ENCODE data around the gene HBZ.
"Not testable (repeated sequence)": the region's sequence is repeated elsewhere in the genome, so short reads cannot be mapped to it uniquely, and the experiment has no call there.

The HBZ gene

GRCh38 chr16:152141-153128 is at the start of gene HBZ:
Gene HBZ (plus strand): TSS chr16:152644. CDS start chr16:152910, 266 bp downstream.
- no peak for DNase-seq (ENCODE audit: low read depth)

- no peak for DNase-seq (ENCODE audit: low read depth)
These were observed 48.1 kb upstream of the HBZ start for GRCh38 chr16:104355-104754.

GRCh38 chr16:104928-105327 is 47.5 kb upstream of the HBZ start:
- DNase-seq (ENCODE audit: low read depth), result no peak

GRCh38 chr16:105521-105920 is 46.9 kb upstream of the HBZ start:
- no peak for DNase-seq (ENCODE audit: low read depth)

- DNase-seq (ENCODE audit: low read depth), result peak; percentile 41
These were observed 45.7 kb upstream of the HBZ start for GRCh38 chr16:106623-107324.

GRCh38 chr16:112153-112840 is 40.1 kb upstream of the HBZ start:
- DNase-seq (ENCODE audit: low read depth), result no peak

GRCh38 chr16:114327-114726 is 38.1 kb upstream of the HBZ start:
- DNase-seq (ENCODE audit: low read depth), result no peak

GRCh38 chr16:116015-116414 is 36.4 kb upstream of the HBZ start:
- no peak for DNase-seq (ENCODE audit: low read depth)

- DNase-seq (ENCODE audit: low read depth), result peak; percentile 53
These were observed 34.8 kb upstream of the HBZ start for GRCh38 chr16:117379-118365.

GRCh38 chr16:118857-119256 is 33.6 kb upstream of the HBZ start:
- DNase-seq (ENCODE audit: low read depth), result no peak

- no peak for DNase-seq (ENCODE audit: low read depth)
These were observed 33.1 kb upstream of the HBZ start for GRCh38 chr16:119295-119694.

GRCh38 chr16:119835-120491 is 32.5 kb upstream of the HBZ start:
- no peak for DNase-seq (ENCODE audit: low read depth)

GRCh38 chr16:120756-121155 is 31.7 kb upstream of the HBZ start:
- DNase-seq (ENCODE audit: low read depth), result no peak

- DNase-seq (ENCODE audit: low read depth), result no peak
These were observed 30.1 kb upstream of the HBZ start for GRCh38 chr16:122361-122760.

- DNase-seq (ENCODE audit: low read depth), result not testable (repeated sequence)
These were observed 28.7 kb upstream of the HBZ start for GRCh38 chr16:123558-124350.

- DNase-seq (ENCODE audit: low read depth), result no peak
These were observed 27.4 kb upstream of the HBZ start for GRCh38 chr16:125011-125410.

GRCh38 chr16:129075-129474 is 23.4 kb upstream of the HBZ start:
- DNase-seq (ENCODE audit: low read depth), result no peak

GRCh38 chr16:130533-131173 is 21.8 kb upstream of the HBZ start:
- DNase-seq (ENCODE audit: low read depth), result no peak

- no peak for DNase-seq (ENCODE audit: low read depth)
These were observed 20.3 kb upstream of the HBZ start for GRCh38 chr16:132120-132519.
